ENCODE data around the gene STIM1.
"Not testable (repeated sequence)": the region's sequence is repeated elsewhere in the genome, so short reads cannot be mapped to it uniquely, and the experiment has no call there.

The STIM1 gene

GRCh38 chr11:4102711-4103110 is 247.2 kb downstream of the STIM1 start:
- H3K9me3 ChIP-seq (ENCODE audit: control insufficient read depth, low read length) = no peaks in the 10 kb centered on the region
- H3K36me3 ChIP-seq (ENCODE audit: control insufficient read depth, insufficient read depth, low read length) = peaks cover 17% of the 10 kb centered on the region
- no peaks in the 10 kb centered on the region for H3K27me3 ChIP-seq (ENCODE audit: control insufficient read depth, insufficient read depth, low read length, poor library complexity, severe bottlenecking)
- no peak overlapping the region for H3K4me3 ChIP-seq (ENCODE audit: insufficient read depth, low read depth, low read length)
- H3K4me1 ChIP-seq (ENCODE audit: control insufficient read depth, insufficient read depth, low read length) = no peaks in the 10 kb centered on the region
- no peak overlapping the region for H3K27ac ChIP-seq (ENCODE audit: insufficient read depth, low read depth, low read length, poor library complexity, severe bottlenecking)
- 89 to 97% methylated on average over 2 to 4 of the region's 4 CpGs for WGBS, 2 experiments

GRCh38 chr11:4103269-4103668 is 247.8 kb downstream of the STIM1 start:
- H3K36me3 ChIP-seq (ENCODE audit: control insufficient read depth, insufficient read depth, low read length) = peaks cover 17% of the 10 kb centered on the region
- H3K4me3 ChIP-seq (ENCODE audit: insufficient read depth, low read depth, low read length) = no peak overlapping the region
- H3K4me1 ChIP-seq (ENCODE audit: control insufficient read depth, insufficient read depth, low read length) = no peaks in the 10 kb centered on the region
- H3K9me3 ChIP-seq (ENCODE audit: control insufficient read depth, low read length) = no peaks in the 10 kb centered on the region
- H3K27me3 ChIP-seq (ENCODE audit: control insufficient read depth, insufficient read depth, low read length, poor library complexity, severe bottlenecking) = no peaks in the 10 kb centered on the region
- 91 to 96% methylated on average over 2 of the region's 2 CpGs for WGBS, 2 experiments
- no peak overlapping the region for H3K27ac ChIP-seq (ENCODE audit: insufficient read depth, low read depth, low read length, poor library complexity, severe bottlenecking)

GRCh38 chr11:4105916-4106315 is 250.5 kb downstream of the STIM1 start:
- Histone ChIP-seq H3K27ac (ENCODE audit: insufficient read depth, low read depth, low read length, poor library complexity, severe bottlenecking) (no peak overlapping the region), H3K4me3 (ENCODE audit: insufficient read depth, low read depth, low read length) (no peak overlapping the region), H3K27me3 (ENCODE audit: control insufficient read depth, insufficient read depth, low read length, poor library complexity, severe bottlenecking) (no peaks in the 10 kb centered on the region), H3K4me1 (ENCODE audit: control insufficient read depth, insufficient read depth, low read length) (no peaks in the 10 kb centered on the region), H3K36me3 (ENCODE audit: control insufficient read depth, insufficient read depth, low read length) (peaks cover 17% of the 10 kb centered on the region), H3K9me3 (ENCODE audit: control insufficient read depth, low read length) (no peaks in the 10 kb centered on the region)
- 100% methylated on average over 1 of the region's 1 CpG for WGBS, 2 experiments

- H3K4me3 ChIP-seq (ENCODE audit: insufficient read depth, low read depth, low read length) = no peak overlapping the region
- no peak overlapping the region for H3K27ac ChIP-seq (ENCODE audit: insufficient read depth, low read depth, low read length, poor library complexity, severe bottlenecking)
- H3K9me3 ChIP-seq (ENCODE audit: control insufficient read depth, low read length) = no peaks in the 10 kb centered on the region
- peaks cover 19% of the 10 kb centered on the region for H3K36me3 ChIP-seq (ENCODE audit: control insufficient read depth, insufficient read depth, low read length)
- no peaks in the 10 kb centered on the region for H3K27me3 ChIP-seq (ENCODE audit: control insufficient read depth, insufficient read depth, low read length, poor library complexity, severe bottlenecking)
- WGBS, 2 experiments = 88 to 100% methylated on average over 3 to 4 of the region's 5 CpGs
- H3K4me1 ChIP-seq (ENCODE audit: control insufficient read depth, insufficient read depth, low read length) = no peaks in the 10 kb centered on the region
Observed at GRCh38 chr11:4111834-4112233, 256.4 kb downstream of the STIM1 start.

- H3K4me1 ChIP-seq (ENCODE audit: control insufficient read depth, insufficient read depth, low read length) = no peaks in the 10 kb centered on the region
- H3K36me3 ChIP-seq (ENCODE audit: control insufficient read depth, insufficient read depth, low read length) = peaks cover 19% of the 10 kb centered on the region
Observed at GRCh38 chr11:4115128-4115527, 259.7 kb downstream of the STIM1 start.

GRCh38 chr11:4118107-4118506 is 262.6 kb downstream of the STIM1 start:
- 90 to 91% methylated on average over 2 to 3 of the region's 3 CpGs for WGBS, 2 experiments
- no peaks in the 10 kb centered on the region for H3K9me3 ChIP-seq (ENCODE audit: control insufficient read depth, low read length)
- H3K4me1 ChIP-seq (ENCODE audit: control insufficient read depth, insufficient read depth, low read length) = no peaks in the 10 kb centered on the region
- no peak overlapping the region for H3K4me3 ChIP-seq (ENCODE audit: insufficient read depth, low read depth, low read length)
- H3K27ac ChIP-seq (ENCODE audit: insufficient read depth, low read depth, low read length, poor library complexity, severe bottlenecking) = no peak overlapping the region
- H3K27me3 ChIP-seq (ENCODE audit: control insufficient read depth, insufficient read depth, low read length, poor library complexity, severe bottlenecking) = no peaks in the 10 kb centered on the region
- peaks cover 30% of the 10 kb centered on the region for H3K36me3 ChIP-seq (ENCODE audit: control insufficient read depth, insufficient read depth, low read length)

More at GRCh38 chr11:4115128-4115527, 259.7 kb downstream of the STIM1 start:
- Histone ChIP-seq H3K27ac (ENCODE audit: insufficient read depth, low read depth, low read length, poor library complexity, severe bottlenecking) (no peak overlapping the region), H3K9me3 (ENCODE audit: control insufficient read depth, low read length) (no peaks in the 10 kb centered on the region), H3K27me3 (ENCODE audit: control insufficient read depth, insufficient read depth, low read length, poor library complexity, severe bottlenecking) (no peaks in the 10 kb centered on the region), H3K4me3 (ENCODE audit: insufficient read depth, low read depth, low read length) (no peak overlapping the region)
- 90 to 95% methylated on average over 2 of the region's 2 CpGs for WGBS, 2 experiments

GRCh38 chr11:4123218-4123617 is 267.8 kb downstream of the STIM1 start:
- Histone ChIP-seq H3K4me3 (ENCODE audit: insufficient read depth, low read depth, low read length) (no peak overlapping the region), H3K9me3 (ENCODE audit: control insufficient read depth, low read length) (no peaks in the 10 kb centered on the region), H3K36me3 (ENCODE audit: control insufficient read depth, insufficient read depth, low read length) (peaks cover 56% of the 10 kb centered on the region), H3K27ac (ENCODE audit: insufficient read depth, low read depth, low read length, poor library complexity, severe bottlenecking) (no peak overlapping the region), H3K27me3 (ENCODE audit: control insufficient read depth, insufficient read depth, low read length, poor library complexity, severe bottlenecking) (no peaks in the 10 kb centered on the region), H3K4me1 (ENCODE audit: control insufficient read depth, insufficient read depth, low read length) (no peaks in the 10 kb centered on the region)
- 95 to 97% methylated on average over 3 of the region's 4 CpGs for WGBS, 2 experiments

- H3K27ac ChIP-seq (ENCODE audit: insufficient read depth, low read depth, low read length, poor library complexity, severe bottlenecking) = no peak overlapping the region
- 93 to 94% methylated on average over 6 of the region's 6 CpGs for WGBS, 2 experiments
- peaks cover 53% of the 10 kb centered on the region for H3K36me3 ChIP-seq (ENCODE audit: control insufficient read depth, insufficient read depth, low read length)
Observed at GRCh38 chr11:4125141-4125540, 269.7 kb downstream of the STIM1 start.

GRCh38 chr11:4127357-4127756 is 271.9 kb downstream of the STIM1 start:
- Histone ChIP-seq H3K27ac (ENCODE audit: insufficient read depth, low read depth, low read length, poor library complexity, severe bottlenecking) (no peak overlapping the region), H3K36me3 (ENCODE audit: control insufficient read depth, insufficient read depth, low read length) (peaks cover 37% of the 10 kb centered on the region), H3K4me3 (ENCODE audit: insufficient read depth, low read depth, low read length) (no peak overlapping the region), H3K9me3 (ENCODE audit: control insufficient read depth, low read length) (no peaks in the 10 kb centered on the region), H3K4me1 (ENCODE audit: control insufficient read depth, insufficient read depth, low read length) (no peaks in the 10 kb centered on the region), H3K27me3 (ENCODE audit: control insufficient read depth, insufficient read depth, low read length, poor library complexity, severe bottlenecking) (no peaks in the 10 kb centered on the region)
- 96 to 97% methylated on average over 1 of the region's 1 CpG for WGBS, 2 experiments

More at GRCh38 chr11:4125141-4125540, 269.7 kb downstream of the STIM1 start:
- Histone ChIP-seq H3K4me3 (ENCODE audit: insufficient read depth, low read depth, low read length) (no peak overlapping the region), H3K9me3 (ENCODE audit: control insufficient read depth, low read length) (no peaks in the 10 kb centered on the region), H3K4me1 (ENCODE audit: control insufficient read depth, insufficient read depth, low read length) (no peaks in the 10 kb centered on the region), H3K27me3 (ENCODE audit: control insufficient read depth, insufficient read depth, low read length, poor library complexity, severe bottlenecking) (no peaks in the 10 kb centered on the region)

GRCh38 chr11:4130219-4130618 is 274.8 kb downstream of the STIM1 start:
- 94 to 96% methylated on average over 4 of the region's 4 CpGs for WGBS, 2 experiments
- not testable (repeated sequence) for H3K4me3 ChIP-seq (ENCODE audit: insufficient read depth, low read depth, low read length); H3K9me3 ChIP-seq (ENCODE audit: control insufficient read depth, low read length); H3K27ac ChIP-seq (ENCODE audit: insufficient read depth, low read depth, low read length, poor library complexity, severe bottlenecking); H3K27me3 ChIP-seq (ENCODE audit: control insufficient read depth, insufficient read depth, low read length, poor library complexity, severe bottlenecking); H3K4me1 ChIP-seq (ENCODE audit: control insufficient read depth, insufficient read depth, low read length)
- peaks cover 33% of the 10 kb centered on the region for H3K36me3 ChIP-seq (ENCODE audit: control insufficient read depth, insufficient read depth, low read length)

GRCh38 chr11:4134806-4135205 is 279.3 kb downstream of the STIM1 start:
- no peaks in the 10 kb centered on the region for H3K4me1 ChIP-seq (ENCODE audit: control insufficient read depth, insufficient read depth, low read length)
- H3K4me3 ChIP-seq (ENCODE audit: insufficient read depth, low read depth, low read length) = no peak overlapping the region
- peaks cover 3% of the 10 kb centered on the region for H3K9me3 ChIP-seq (ENCODE audit: control insufficient read depth, low read length)
- peaks cover 39% of the 10 kb centered on the region for H3K36me3 ChIP-seq (ENCODE audit: control insufficient read depth, insufficient read depth, low read length)
- no peak overlapping the region for H3K27ac ChIP-seq (ENCODE audit: insufficient read depth, low read depth, low read length, poor library complexity, severe bottlenecking)
- no peaks in the 10 kb centered on the region for H3K27me3 ChIP-seq (ENCODE audit: control insufficient read depth, insufficient read depth, low read length, poor library complexity, severe bottlenecking)

All from ectodermal cell (in vitro differentiated cells).